ENCODE results near the gene CYB561D2. TPM values are rescaled to one million over a fixed set of nuclear protein-coding genes. Genes with fewer than 3 reads are reported as not detected.
A peak's percentile ranks its signal among the peaks of the same experiment; 100 is the strongest.

The CYB561D2 gene
- total and polyA plus RNA-seq, 10 of the 15 experiments (the other 5 are each of a cell fraction or from before 2014, with no cell fraction given), result 7.6 to 39.2 (median 18.8) TPM

DNA sequence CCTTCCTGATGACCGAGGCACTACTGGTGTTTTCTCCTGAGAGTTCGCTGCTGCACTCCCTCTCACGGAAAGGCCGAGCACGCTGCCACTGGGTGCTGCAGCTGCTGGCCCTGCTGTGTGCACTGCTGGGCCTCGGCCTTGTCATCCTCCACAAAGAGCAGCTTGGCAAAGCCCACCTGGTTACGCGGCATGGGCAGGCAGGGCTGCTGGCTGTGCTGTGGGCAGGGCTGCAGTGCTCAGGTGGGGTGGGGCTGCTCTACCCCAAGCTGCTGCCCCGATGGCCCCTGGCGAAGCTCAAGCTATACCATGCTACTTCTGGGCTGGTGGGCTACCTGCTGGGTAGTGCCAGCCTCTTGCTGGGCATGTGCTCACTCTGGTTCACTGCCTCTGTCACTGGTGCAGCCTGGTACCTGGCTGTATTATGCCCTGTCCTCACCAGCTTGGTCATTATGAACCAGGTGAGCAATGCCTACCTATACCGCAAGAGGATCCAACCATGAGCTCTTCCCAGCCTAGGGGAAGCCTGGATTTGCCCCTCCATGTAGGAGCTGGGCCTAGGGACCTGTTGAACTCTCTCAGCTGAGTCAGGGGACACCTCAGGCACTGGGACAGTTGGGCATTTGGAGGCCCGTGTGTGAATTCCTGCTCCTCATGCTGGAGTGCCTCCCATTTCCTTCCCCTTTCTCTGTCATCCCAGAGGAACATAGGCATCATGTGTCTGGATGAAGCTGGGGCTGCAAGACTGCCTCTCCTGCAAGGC, 2.8 kb downstream of the CYB561D2 start:
- no peak for ATAC-seq
- POLR2A ChIA-PET, result interaction anchor here (0.7 to 1.2 kb wide), 2 partner anchors 15 to 16 kb away, joined by 4 read pairs; no protein-coding TSS in a partner anchor
- TF ChIP-seq POLR2A (IDR thresholded peaks at IDR 0.05; ENCODE audit: low read depth, low read length), result peak; percentile 69
- peak; percentile 59; the same call in 1 of the 2 replicates for TF ChIP-seq POLR2AphosphoS2 (IDR thresholded peaks at IDR 0.05; ENCODE audit: low read depth, low read length)
- TF ChIP-seq NR2C1 (IDR thresholded peaks at IDR 0.05), result no peak
- TF ChIP-seq PML (IDR thresholded peaks at IDR 0.05; ENCODE audit: low read length), result 0 out of 2 replicates have a peak, but pooled peaks have one; percentile 30
- peak; percentile 45; the same call in 1 of the 2 replicates for TF ChIP-seq POLR2AphosphoS5 (IDR thresholded peaks at IDR 0.05; ENCODE audit: low read length)
- no peak for FAIRE-seq
- peaks cover 31% of the 10 kb centered on the region for H3K4me1 ChIP-seq (ENCODE audit: control insufficient read depth, insufficient read depth, low read length)
- no peak overlapping the region for H3K4me3 ChIP-seq
- H3K79me2 ChIP-seq (ENCODE audit: control insufficient read depth, insufficient read depth, low read length), result peaks cover 43% of the 10 kb centered on the region
- BruUV-seq (replicated peaks), result no TSS peak
- CTCF ChIA-PET, result interaction anchor here (0.5 to 2.7 kb wide), 6 partner anchors 15 to 717 kb away, joined by 3 to 12 read pairs (median 3); no protein-coding TSS in a partner anchor
- intact Hi-C loops (cut with micrococcal nuclease; ENCODE audit: unreplicated experiment), result no loop called here
- no peaks in the 10 kb centered on the region for H3K27me3 ChIP-seq (replicated peaks in 1 of 2; ENCODE audit: control insufficient read depth in 2 of 2, insufficient read depth in 2 of 2, low read length in 1 of 2)
- H3K4me2 ChIP-seq (ENCODE audit: control insufficient read depth, insufficient read depth), result no peak overlapping the region
- WGBS (ENCODE audit: insufficient coverage, insufficient replicate concordance, low lambda C conversion rate, missing lambda C conversion rate), result 86% methylated on average over 12 of the region's 12 CpGs
- RAD21 ChIA-PET (ENCODE audit: unreplicated experiment), result interaction anchor here (1.2 kb wide), 1 partner anchor 13 kb away, joined by 3 read pairs; the partner anchor contains the start of gene RASSF1
- no peak overlapping the region for H3K27ac ChIP-seq (ENCODE audit: control insufficient read depth, insufficient read depth)
- SMC1A ChIA-PET (ENCODE audit: uncharacterized antibody, unreplicated experiment), result no interaction called here
- in situ Hi-C loops (cut with MboI), result loop anchor here (10.0 kb wide), 1 partner anchor 1031 kb away; the partner anchor contains the start of gene MANF
- H4K20me1 ChIP-seq (ENCODE audit: control insufficient read depth, insufficient read depth), result peaks cover 2% of the 10 kb centered on the region; the same call in 1 of the 2 replicates
- H3K36me3 ChIP-seq (ENCODE audit: control insufficient read depth in 2 of 2, insufficient read depth in 2 of 2, low read length in 1 of 2), result peaks cover 8 to 26% of the 10 kb centered on the region in 2 experiments; a peak in 2 of 4 replicates
- no peaks in the 10 kb centered on the region for H3K9me3 ChIP-seq (replicated peaks; ENCODE audit: control insufficient read depth, insufficient read depth, low read length)
- no peak overlapping the region for H3K9ac ChIP-seq (ENCODE audit: control insufficient read depth, insufficient read depth, low read length)
- no peak overlapping the region for H2AFZ ChIP-seq (ENCODE audit: control insufficient read depth, low read depth, low read length)
- DNase-seq (ENCODE audit: low read depth, low spot score), result no peak

Data from GM12878 (cell line).